Body of pancreas (tissue), 4 donors: Measurements from ENCODE around the gene CEACAM3. TPM values are rescaled to one million over a fixed set of nuclear protein-coding genes. Genes with fewer than 3 reads are reported as not detected.
"Not testable (repeated sequence)": the region's sequence is repeated elsewhere in the genome, so short reads cannot be mapped to it uniquely, and the experiment has no call there.

Experiments used
- ATAC-seq: fragments of 150-250 bp; one replicate; pipeline ENCODE4 v1.9.1; 2016
- DNase-seq, 4 donors: peaks; one replicate each; pipeline ENCODE4 v3.0.0-alpha.2; 2019
- H3K27ac ChIP-seq, 4 donors: fragments of 200-600 bp; sonication (generic); 1 replicate in 3 of 4; 2 replicates in 1 of 4; pipeline versions ENCODE4 v1.5.1 to v1.6.1; 2016 to 2019; ENCODE audit warnings: mild to moderate bottlenecking in 1 of 4, mixed read lengths in 1 of 4, moderate library complexity in 1 of 4
- H3K27me3 ChIP-seq, 2 donors: fragments of 200-600 bp; sonication (generic); one replicate each; pipeline ENCODE4 v1.6.0; 2016; ENCODE audit warnings: mild to moderate bottlenecking in 1 of 2
- H3K36me3 ChIP-seq, 2 donors: fragments of 200-600 bp; sonication (generic); replicated peaks in 1 of 2; 2 replicates each; pipeline ENCODE4 v1.5.1; 2016; ENCODE audit warnings: low read depth in 2 of 2; ENCODE audit not compliant: insufficient read depth in 1 of 2
- H3K4me1 ChIP-seq: fragments of 200-600 bp; sonication (generic); one replicate; pipeline ENCODE4 v1.6.0; 2016
- H3K4me3 ChIP-seq, 2 donors: fragments of 200-600 bp; sonication (generic); 1 replicate in 1 of 2; 2 replicates in 1 of 2; pipeline ENCODE4 v1.5.1; 2016 to 2019
- H3K9me3 ChIP-seq, 3 donors: fragments of 200-600 bp; sonication (generic); 1 replicate in 2 of 3; 2 replicates in 1 of 3; pipeline ENCODE4 v1.5.1; 2016
- POLR2A ChIP-seq, 3 donors: fragments of 450-650 bp; IDR thresholded peaks; one replicate each; pipeline ENCODE4 v1.6.1; 2016; ENCODE audit warnings: antibody characterized with exemption in 3 of 3, mild to moderate bottlenecking in 2 of 3
- WGBS, 2 donors: methylation state at CpG; one replicate each; pipeline ENCODE4 v1.1.5; 2017; 5-methylcytosine and 5-hydroxymethylcytosine counted together
- intact Hi-C: fragments of 100-400 bp; cut with DNase I; formaldehyde crosslinking; loops from one replicate; pipeline ENCODE4 v1.15.1; 2023
- total RNA-seq, 2 donors: library from RNA; depleted of rRNA; stranded (reverse); fragments of >200 nt; gene quantifications; one replicate each; pipeline ENCODE4 v1.1.0, GENCODE V29; 2016
- TF ChIP-seq, protein P1 (sequence below), 7 experiments: fragments of 450-650 bp in 4 of 7; fragments of 200-600 bp in 3 of 7; sonication (generic) in 3 of 7; IDR thresholded peaks; one replicate each; pipeline ENCODE4 v1.5.1; 2016 to 2019; ENCODE audit warnings: antibody characterized with exemption in 7 of 7

The CEACAM3 gene
- total RNA-seq, 2 donors from 2014 or later: not detected

DNA sequence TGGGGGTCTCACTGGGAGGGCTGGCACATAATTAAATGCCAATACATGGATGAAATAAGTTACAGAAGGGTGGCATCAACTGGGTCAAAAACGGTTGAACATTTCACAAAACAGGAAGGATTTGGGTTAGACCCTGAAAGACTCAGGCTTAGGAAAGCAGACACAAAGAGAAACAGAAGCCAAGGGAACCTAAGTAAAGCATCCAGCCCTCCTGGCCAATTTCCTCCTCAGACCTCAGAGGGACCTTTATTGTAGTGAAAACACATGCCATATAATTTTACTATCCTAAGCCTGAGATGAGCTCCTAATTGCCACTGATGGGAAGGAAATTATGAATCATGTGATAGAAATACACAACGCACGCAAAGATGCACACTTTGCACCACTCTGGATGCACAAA, 12.1 kb upstream of the CEACAM3 start:
- Histone ChIP-seq H3K4me1 (no peaks in the 10 kb centered on the region), H3K36me3 (no peaks in the 10 kb centered on the region), H3K27me3 (peaks cover 0 to 9% of the 10 kb centered on the region in 2 donors), H3K4me3 (no peak overlapping the region), H3K9me3 (no peaks in the 10 kb centered on the region), H3K27ac (no peak overlapping the region)
- intact Hi-C loops: no loop called here
- DNase-seq (no peak), ATAC-seq (no peak)
- no peak for TF ChIP-seq POLR2A (IDR thresholded peaks at IDR 0.05)
- TF ChIP-seq, protein P1, sequence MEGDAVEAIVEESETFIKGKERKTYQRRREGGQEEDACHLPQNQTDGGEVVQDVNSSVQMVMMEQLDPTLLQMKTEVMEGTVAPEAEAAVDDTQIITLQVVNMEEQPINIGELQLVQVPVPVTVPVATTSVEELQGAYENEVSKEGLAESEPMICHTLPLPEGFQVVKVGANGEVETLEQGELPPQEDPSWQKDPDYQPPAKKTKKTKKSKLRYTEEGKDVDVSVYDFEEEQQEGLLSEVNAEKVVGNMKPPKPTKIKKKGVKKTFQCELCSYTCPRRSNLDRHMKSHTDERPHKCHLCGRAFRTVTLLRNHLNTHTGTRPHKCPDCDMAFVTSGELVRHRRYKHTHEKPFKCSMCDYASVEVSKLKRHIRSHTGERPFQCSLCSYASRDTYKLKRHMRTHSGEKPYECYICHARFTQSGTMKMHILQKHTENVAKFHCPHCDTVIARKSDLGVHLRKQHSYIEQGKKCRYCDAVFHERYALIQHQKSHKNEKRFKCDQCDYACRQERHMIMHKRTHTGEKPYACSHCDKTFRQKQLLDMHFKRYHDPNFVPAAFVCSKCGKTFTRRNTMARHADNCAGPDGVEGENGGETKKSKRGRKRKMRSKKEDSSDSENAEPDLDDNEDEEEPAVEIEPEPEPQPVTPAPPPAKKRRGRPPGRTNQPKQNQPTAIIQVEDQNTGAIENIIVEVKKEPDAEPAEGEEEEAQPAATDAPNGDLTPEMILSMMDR (IDR thresholded peaks at IDR 0.05): no peak
- WGBS, 2 donors: 44 to 60% methylated on average over 3 of the region's 3 CpGs

DNA sequence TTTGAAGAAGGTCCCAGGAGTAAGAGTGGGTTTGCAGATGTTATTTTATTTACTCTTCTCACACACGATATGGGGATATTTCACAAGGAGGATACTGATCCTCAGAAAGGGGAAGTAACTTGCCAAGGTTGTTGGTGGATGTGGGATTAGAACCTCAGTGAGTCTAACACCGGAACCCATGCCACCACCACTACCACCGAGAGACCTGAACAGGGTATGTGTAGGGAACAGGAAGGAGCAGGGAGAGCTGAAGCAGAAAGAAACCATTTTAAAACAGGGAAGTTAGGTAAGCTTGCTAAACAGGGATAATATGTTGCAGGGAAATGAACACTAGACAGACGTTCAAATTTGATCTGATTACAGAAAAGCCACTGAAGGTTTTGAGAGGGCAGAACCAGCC, 11.6 kb upstream of the CEACAM3 start:
- Histone ChIP-seq H3K9me3 (no peaks in the 10 kb centered on the region), H3K27me3 (peaks cover 0 to 5% of the 10 kb centered on the region in 2 donors), H3K36me3 (no peaks in the 10 kb centered on the region), H3K27ac (no peak overlapping the region), H3K4me1 (no peaks in the 10 kb centered on the region), H3K4me3 (no peak overlapping the region)
- no peak for ATAC-seq
- no peak for DNase-seq
- TF ChIP-seq POLR2A (IDR thresholded peaks at IDR 0.05): no peak
- TF ChIP-seq, protein P1 (IDR thresholded peaks at IDR 0.05): no peak
- 22 to 37% methylated on average over 4 of the region's 4 CpGs for WGBS, 2 donors
- intact Hi-C loops: no loop called here

DNA sequence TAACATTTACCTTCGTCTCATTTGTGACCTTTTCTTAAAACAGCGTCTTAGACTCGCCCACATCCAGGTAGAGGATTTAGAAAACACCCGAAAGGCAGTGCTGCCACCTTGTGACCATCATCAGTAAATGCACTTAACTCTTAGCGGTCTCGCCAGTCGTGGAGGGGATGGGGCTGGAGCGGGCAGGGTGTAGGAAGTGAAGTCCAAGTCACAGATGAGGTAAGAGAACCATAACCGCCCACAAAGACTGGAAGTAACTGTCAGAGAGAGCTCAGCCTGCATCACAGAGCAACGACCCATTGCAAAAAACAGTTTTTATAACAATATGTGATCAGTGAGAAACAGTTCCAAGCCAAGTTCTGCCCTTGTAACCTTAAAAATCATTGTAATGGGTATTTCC, 10.7 kb upstream of the CEACAM3 start:
- intact Hi-C loops: no loop called here
- Histone ChIP-seq H3K36me3 (no peaks in the 10 kb centered on the region), H3K4me3 (no peak overlapping the region), H3K4me1 (no peaks in the 10 kb centered on the region), H3K9me3 (no peaks in the 10 kb centered on the region), H3K27me3 (peaks cover 0 to 3% of the 10 kb centered on the region in 2 donors), H3K27ac (no peak overlapping the region)
- TF ChIP-seq, protein P1 (IDR thresholded peaks at IDR 0.05): peak; percentile 57 to 79 (median 75)
- no peak for TF ChIP-seq POLR2A (IDR thresholded peaks at IDR 0.05)
- ATAC-seq (peak; percentile 85), DNase-seq (peak; percentile 68 to 79 (median 72))
- 0 to 2% methylated on average over 10 of the region's 10 CpGs for WGBS, 2 donors

DNA sequence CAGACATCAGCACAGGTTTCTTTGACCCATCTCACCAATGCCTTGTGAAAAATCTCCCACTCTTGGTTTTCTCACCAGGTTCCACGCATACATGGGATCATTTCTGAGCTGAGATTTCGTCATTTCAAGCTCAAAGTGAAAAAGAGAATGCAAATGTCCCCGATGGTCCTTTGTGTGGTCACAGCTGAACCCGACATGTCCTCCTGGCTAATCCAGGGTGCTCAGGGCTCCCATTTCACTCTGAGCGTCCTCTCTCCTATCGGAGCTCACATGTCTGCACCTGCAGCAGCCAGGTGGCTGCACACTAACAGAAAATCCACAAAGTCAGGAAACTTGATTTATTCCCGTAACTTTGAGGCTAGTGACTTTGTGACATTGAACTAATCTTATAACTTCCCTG, 9.3 kb upstream of the CEACAM3 start:
- H3K27ac ChIP-seq: no peak overlapping the region
- no peak overlapping the region for H3K4me3 ChIP-seq
- TF ChIP-seq POLR2A (IDR thresholded peaks at IDR 0.05): no peak
- TF ChIP-seq, protein P1 (IDR thresholded peaks at IDR 0.05): no peak
- no peaks in the 10 kb centered on the region for H3K36me3 ChIP-seq
- intact Hi-C loops: no loop called here
- peaks cover 0 to 3% of the 10 kb centered on the region in 2 donors for H3K27me3 ChIP-seq
- no peaks in the 10 kb centered on the region for H3K9me3 ChIP-seq
- H3K4me1 ChIP-seq: no peaks in the 10 kb centered on the region
- ATAC-seq: no peak
- 33 to 34% methylated on average over 7 of the region's 7 CpGs for WGBS, 2 donors
- DNase-seq: no peak

DNA sequence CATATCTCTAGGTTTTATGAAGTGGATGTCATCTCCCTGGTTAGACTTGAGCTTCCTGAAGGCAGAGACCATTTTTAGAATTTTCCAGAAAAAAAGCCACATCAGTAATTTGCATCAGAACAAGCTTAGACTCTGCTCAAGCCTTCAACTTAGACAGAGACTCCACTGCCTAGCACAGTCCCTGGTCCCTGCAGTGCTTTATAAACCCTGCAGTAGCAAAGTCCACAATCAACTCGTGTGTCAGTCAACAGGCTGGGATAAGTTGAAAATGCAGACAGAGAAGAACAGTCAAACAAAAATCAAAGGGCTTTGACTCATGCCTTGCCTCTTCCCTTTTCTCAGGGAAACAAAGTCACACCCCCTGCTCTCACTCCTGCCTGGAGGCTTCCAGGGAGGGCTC, 7.9 kb upstream of the CEACAM3 start:
- ATAC-seq, H3K9me3 ChIP-seq, H3K27ac ChIP-seq, H3K27me3 ChIP-seq, DNase-seq, intact Hi-C loops, H3K36me3 ChIP-seq, H3K4me3 ChIP-seq, H3K4me1 ChIP-seq: not testable (repeated sequence)
- no CpG with 5 or more reads among the region's 1 CpG for WGBS, 2 donors

DNA sequence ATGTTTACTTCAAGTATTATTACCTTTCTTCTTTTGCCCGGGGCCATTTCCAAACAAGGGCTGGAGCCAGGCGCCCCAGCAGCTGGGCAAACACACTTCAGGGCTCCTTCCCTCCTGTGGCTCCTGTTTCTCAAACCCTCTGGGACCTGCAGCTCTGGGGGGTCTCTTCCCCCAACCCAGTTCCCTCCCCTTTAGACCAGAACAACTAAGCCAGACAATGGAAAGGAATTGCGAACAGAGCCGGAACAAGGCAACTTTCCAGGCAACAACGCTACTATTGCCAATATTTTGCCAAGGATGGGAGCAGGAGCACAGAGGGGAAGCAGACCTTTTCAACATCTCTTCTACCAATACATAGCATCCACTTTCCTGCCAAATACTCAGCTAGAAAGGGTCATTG, 7.3 kb upstream of the CEACAM3 start:
- H3K27ac ChIP-seq, H3K9me3 ChIP-seq, ATAC-seq, H3K4me3 ChIP-seq, DNase-seq, H3K36me3 ChIP-seq, H3K27me3 ChIP-seq, H3K4me1 ChIP-seq, intact Hi-C loops: not testable (repeated sequence)
- WGBS, 2 donors: 27 to 34% methylated on average over 3 to 5 of the region's 5 CpGs
